ENCODE data around the gene KIF18B. TPM values are rescaled to one million over a fixed set of nuclear protein-coding genes. Genes with fewer than 3 reads are reported as not detected.

The KIF18B gene
- total and polyA plus RNA-seq, 2 of the 8 experiments (the other 6 are each of a cell fraction or from before 2014, with no cell fraction given), result 39.0 to 59.4 TPM

DNA sequence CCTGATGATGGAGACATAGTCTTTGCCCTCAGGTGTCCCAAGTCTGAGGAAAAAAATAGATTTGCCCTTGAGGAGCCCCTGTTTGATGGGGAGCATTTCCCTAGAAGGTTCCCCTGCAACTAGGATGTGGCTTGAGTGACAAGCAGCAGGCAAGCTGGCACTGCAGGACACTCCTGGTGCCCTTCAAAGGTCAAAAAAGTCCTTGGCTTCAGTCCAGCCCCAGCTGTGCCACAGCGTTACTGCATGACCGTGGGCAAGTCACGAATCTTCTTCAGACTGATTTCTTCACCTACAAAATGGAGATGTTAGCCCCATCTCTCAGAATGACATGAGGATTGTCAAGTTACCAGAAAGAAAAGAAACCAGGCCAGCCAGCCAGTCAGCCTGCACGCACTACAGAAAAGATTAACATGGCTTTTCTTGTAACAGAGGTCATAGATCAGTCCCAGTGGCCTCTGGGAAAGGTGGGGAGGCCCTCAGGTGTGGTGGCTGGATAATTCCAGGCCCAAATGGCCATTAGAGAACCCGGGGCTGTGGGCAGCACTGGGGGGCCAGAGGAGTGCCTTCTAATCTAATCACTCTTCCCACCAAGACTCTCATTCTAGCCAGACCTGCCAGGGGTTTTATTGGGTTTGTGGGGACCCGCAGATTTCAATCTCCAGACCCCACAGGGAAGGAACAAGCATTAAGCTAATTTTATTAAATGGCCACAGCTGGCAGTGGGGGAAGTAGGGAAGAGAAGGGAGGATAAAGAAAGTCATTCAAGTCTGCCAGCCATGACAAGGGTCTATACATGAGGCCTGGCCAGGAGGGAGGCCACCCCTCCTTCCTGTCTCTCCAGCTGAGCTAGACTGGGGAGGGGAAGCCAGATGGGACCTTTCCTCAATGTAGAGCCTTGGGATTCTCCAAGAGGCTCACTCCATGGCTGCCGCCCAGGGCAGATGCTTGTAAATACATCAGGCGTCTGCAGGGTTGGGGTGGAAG is 9.7 kb upstream of the KIF18B start (continued):
- TF ChIP-seq EZH2 (IDR thresholded peaks at IDR 0.05; ENCODE audit: low read depth, low read length, severe bottlenecking), result no peak
- no peak for TF ChIP-seq SP4 (IDR thresholded peaks at IDR 0.05; ENCODE audit: low read length)
- no peak for TF ChIP-seq EGR1 (IDR thresholded peaks at IDR 0.05; ENCODE audit: borderline replicate concordance, low read depth, low read length)
- no peak for TF ChIP-seq CTBP2 (IDR thresholded peaks at IDR 0.05; ENCODE audit: borderline replicate concordance, insufficient read depth, insufficient read length, low read length)
- TF ChIP-seq, protein P1, sequence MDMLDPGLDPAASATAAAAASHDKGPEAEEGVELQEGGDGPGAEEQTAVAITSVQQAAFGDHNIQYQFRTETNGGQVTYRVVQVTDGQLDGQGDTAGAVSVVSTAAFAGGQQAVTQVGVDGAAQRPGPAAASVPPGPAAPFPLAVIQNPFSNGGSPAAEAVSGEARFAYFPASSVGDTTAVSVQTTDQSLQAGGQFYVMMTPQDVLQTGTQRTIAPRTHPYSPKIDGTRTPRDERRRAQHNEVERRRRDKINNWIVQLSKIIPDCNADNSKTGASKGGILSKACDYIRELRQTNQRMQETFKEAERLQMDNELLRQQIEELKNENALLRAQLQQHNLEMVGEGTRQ (IDR thresholded peaks at IDR 0.05; ENCODE audit: low read length), result no peak
- no peak for TF ChIP-seq SIRT6 (IDR thresholded peaks at IDR 0.05; ENCODE audit: low read length)
- no peak for TF ChIP-seq TEAD4 (IDR thresholded peaks at IDR 0.05; ENCODE audit: low read depth, low read length)
- TF ChIP-seq SAP30 (IDR thresholded peaks at IDR 0.05; ENCODE audit: insufficient read depth, insufficient replicate concordance, low read length), result no peak
- TF ChIP-seq NRF1 (IDR thresholded peaks at IDR 0.05; ENCODE audit: low read depth, low read length), result no peak
- TF ChIP-seq RXRA (IDR thresholded peaks at IDR 0.05; ENCODE audit: insufficient read depth, low read depth, low read length), result no peak
